SH-SY5Y (cell line): ENCODE results near the gene CTNNA3.

Experiments
- GATA2 ChIP-seq: IDR thresholded peaks from 2 replicates; pipeline ENCODE4 v1.6.1; 2011; ENCODE audit warnings: mild to moderate bottlenecking, low read depth, low read length
- GATA3 ChIP-seq: IDR thresholded peaks from 2 replicates; pipeline ENCODE4 v1.6.1; 2011; ENCODE audit warnings: low read depth, mild to moderate bottlenecking, low read length, moderate library complexity

DNA sequence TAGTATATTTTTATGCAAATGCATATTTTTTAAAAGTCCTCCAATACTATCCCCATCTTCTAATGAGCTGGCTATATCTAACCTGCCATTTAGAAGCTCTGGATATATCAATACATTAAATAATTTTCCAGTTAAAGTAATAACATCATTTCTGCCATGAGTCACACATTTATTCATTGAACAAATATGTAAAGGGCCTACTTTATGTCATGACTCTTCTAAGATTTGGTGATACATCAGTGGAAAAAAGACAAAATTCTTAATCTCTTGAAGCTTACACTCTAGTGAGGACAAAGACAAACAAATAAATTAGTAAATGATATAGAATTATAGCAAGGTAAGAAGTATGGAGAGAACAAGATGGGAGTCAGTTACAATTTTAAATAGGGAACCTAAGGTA lies 1487.0 kb downstream of the CTNNA3 start:
- no peak for TF ChIP-seq GATA2
- no peak for TF ChIP-seq GATA3
